HT1080 (cell line): Measurements from ENCODE around the gene CELSR2. TPM values are rescaled to one million over a fixed set of nuclear protein-coding genes. Genes with fewer than 3 reads are reported as not detected.

Experiments
- DNase-seq: peaks from one replicate; pipeline ENCODE4 v3.0.0-alpha.2; 2015; ENCODE audit warnings: low read depth
- total RNA-seq: library from RNA; depleted of rRNA; stranded (reverse); fragments of >200 nt; shearing (Covaris generic); gene quantifications from 2 replicates; pipeline ENCODE4 v1.2.3, GENCODE V29; 2014

Gene CELSR2
- total RNA-seq, 1 experiment from 2014 or later, result 1.7 TPM

GRCh38 chr1:109229531-109230127 lies 19.7 kb upstream of the CELSR2 start:
- no peak for DNase-seq

- no peak for DNase-seq
Measured at GRCh38 chr1:109231066-109231465, 18.3 kb upstream of the CELSR2 start.

- no peak for DNase-seq
Measured at GRCh38 chr1:109235137-109235536, 14.2 kb upstream of the CELSR2 start.

- no peak for DNase-seq
Measured at GRCh38 chr1:109237512-109237911, 11.8 kb upstream of the CELSR2 start.

- no peak for DNase-seq
Measured at GRCh38 chr1:109238382-109238781, 11.0 kb upstream of the CELSR2 start.

- DNase-seq, result no peak
Measured at GRCh38 chr1:109239047-109239408, 10.3 kb upstream of the CELSR2 start.

- DNase-seq, result peak; percentile 20
Measured at GRCh38 chr1:109239409-109240068, 9.8 kb upstream of the CELSR2 start.

- DNase-seq, result no peak
Measured at GRCh38 chr1:109240158-109241152, 8.9 kb upstream of the CELSR2 start.

GRCh38 chr1:109241344-109241743 lies 8.0 kb upstream of the CELSR2 start:
- no peak for DNase-seq

GRCh38 chr1:109241841-109242345 lies 7.4 kb upstream of the CELSR2 start:
- DNase-seq, result no peak

GRCh38 chr1:109242387-109242786 lies 7.0 kb upstream of the CELSR2 start:
- DNase-seq, result no peak

- DNase-seq, result no peak
Measured at GRCh38 chr1:109243221-109243620, 6.1 kb upstream of the CELSR2 start.

- no peak for DNase-seq
Measured at GRCh38 chr1:109243860-109244552, 5.3 kb upstream of the CELSR2 start.

GRCh38 chr1:109246141-109246551 lies 3.2 kb upstream of the CELSR2 start:
- DNase-seq, result no peak

GRCh38 chr1:109247401-109248365 lies 1.7 kb upstream of the CELSR2 start:
- DNase-seq, result no peak

GRCh38 chr1:109248444-109248796 lies 919 bp upstream of the CELSR2 start:
- no peak for DNase-seq

- DNase-seq, result no peak
Measured at GRCh38 chr1:109249654-109250401, 489 bp downstream of the CELSR2 start.

GRCh38 chr1:109250454-109251276 lies 1.3 kb downstream of the CELSR2 start:
- DNase-seq, result no peak
